Measurements from ENCODE around the gene ALAD. TPM values are rescaled to one million over a fixed set of nuclear protein-coding genes. Genes with fewer than 3 reads are reported as not detected.
A peak's percentile ranks its signal among the peaks of the same experiment; 100 is the strongest.

ALAD gene
- total and polyA plus RNA-seq, 2 of the 13 experiments (the other 11 are each of a cell fraction or from before 2014, with no cell fraction given): 21.8 to 30.1 TPM

DNA sequence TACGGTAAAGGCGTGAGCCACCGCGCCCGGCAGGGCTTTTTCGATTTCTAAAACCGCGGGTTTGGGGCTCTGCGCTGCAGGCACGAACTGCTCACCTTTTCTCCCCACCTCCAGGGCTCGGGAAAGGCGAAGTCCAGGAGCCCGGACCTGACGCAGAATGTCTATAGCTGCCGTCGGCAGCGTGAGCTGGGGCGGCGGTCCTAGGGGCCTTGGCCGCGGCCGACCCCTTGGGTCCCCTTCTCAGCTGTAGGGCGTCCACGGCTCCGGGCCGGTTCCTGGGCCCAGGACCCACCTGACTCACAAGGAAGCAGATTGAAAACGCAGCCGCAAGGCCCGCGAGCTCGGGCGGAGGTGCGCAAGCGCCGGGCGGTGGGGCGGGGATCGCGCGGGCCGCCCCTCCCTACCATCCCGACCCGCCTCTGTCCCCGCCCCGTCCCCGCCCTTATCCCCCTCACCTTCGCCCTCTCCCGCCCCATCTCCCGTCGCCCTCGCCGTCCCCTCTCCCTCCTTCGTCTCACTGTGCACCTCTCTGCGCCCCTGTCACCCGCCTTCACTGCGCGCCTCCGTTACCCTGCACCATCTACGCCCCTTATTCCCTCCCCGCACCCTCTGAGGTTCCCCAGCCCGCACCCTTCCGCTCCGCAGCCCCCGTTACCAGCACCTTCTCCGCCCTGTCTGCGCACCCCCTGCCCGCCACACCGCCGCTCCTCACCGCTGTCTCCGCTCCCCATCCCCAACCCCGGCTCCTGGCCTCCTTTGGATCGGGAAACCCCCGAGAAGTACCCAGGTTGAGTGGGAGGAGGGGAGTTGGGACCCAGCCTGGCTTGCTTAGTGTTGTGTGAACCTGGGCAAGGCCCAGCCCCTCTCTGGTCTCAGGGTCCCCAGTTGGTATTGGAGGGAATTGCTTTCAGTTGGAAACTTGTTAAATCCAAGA, 24.2 kb downstream of the ALAD start, which contains the start of gene HDHD3 (continued):
- TF ChIP-seq MED8 (CRISPR knock-in tag; IDR thresholded peaks at IDR 0.05; ENCODE audit: insufficient replicate concordance) (no peak), ZNF431 (CRISPR knock-in tag; IDR thresholded peaks at IDR 0.05; ENCODE audit: borderline replicate concordance, low read depth) (no peak), SP4 (CRISPR knock-in tag; IDR thresholded peaks at IDR 0.05) (peak; percentile 73), POLR2AphosphoS5 (IDR thresholded peaks at IDR 0.05; ENCODE audit: low read depth, low read length) (peak; percentile 91), ZNF326 (CRISPR knock-in tag; IDR thresholded peaks at IDR 0.05; ENCODE audit: borderline replicate concordance) (no peak), TAF15 (IDR thresholded peaks at IDR 0.05; ENCODE audit: low read depth, low read length, poor library complexity, severe bottlenecking) (peak; percentile 70), MTA1 (CRISPR knock-in tag; IDR thresholded peaks at IDR 0.05; ENCODE audit: borderline replicate concordance) (no peak), ZNF589 (CRISPR knock-in tag; conservative IDR thresholded peaks at IDR 0.05) (0 out of 2 replicates have a peak, but pooled peaks have one; percentile 54), ZNF317 (CRISPR knock-in tag; IDR thresholded peaks at IDR 0.05) (no peak), KDM3A (CRISPR knock-in tag; IDR thresholded peaks at IDR 0.05; ENCODE audit: low read depth) (no peak), MXI1 (IDR thresholded peaks at IDR 0.05; ENCODE audit: borderline replicate concordance, low read depth, low read length) (no peak; the same call in 2 of the 3 replicates), ZNF746 (CRISPR knock-in tag; IDR thresholded peaks at IDR 0.05) (peak; percentile 87), GATAD1 (CRISPR knock-in tag; IDR thresholded peaks at IDR 0.05) (no peak), ONECUT2 (CRISPR knock-in tag; IDR thresholded peaks at IDR 0.05) (no peak), ZNF441 (CRISPR knock-in tag; IDR thresholded peaks at IDR 0.05; ENCODE audit: borderline replicate concordance) (no peak; the same call in 1 of the 2 replicates), RFXAP (CRISPR knock-in tag; IDR thresholded peaks at IDR 0.05; ENCODE audit: borderline replicate concordance) (peak; percentile 27; the same call in 1 of the 2 replicates), ZNF652 (CRISPR knock-in tag; IDR thresholded peaks at IDR 0.05; ENCODE audit: borderline replicate concordance, low read depth) (no peak), ISL2 (CRISPR knock-in tag; IDR thresholded peaks at IDR 0.05) (peak; percentile 67; the same call in 1 of the 2 replicates), CEBPG (CRISPR knock-in tag; IDR thresholded peaks at IDR 0.05) (no peak)
- TF ChIP-seq, protein P1, sequence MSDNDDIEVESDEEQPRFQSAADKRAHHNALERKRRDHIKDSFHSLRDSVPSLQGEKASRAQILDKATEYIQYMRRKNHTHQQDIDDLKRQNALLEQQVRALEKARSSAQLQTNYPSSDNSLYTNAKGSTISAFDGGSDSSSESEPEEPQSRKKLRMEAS (IDR thresholded peaks at IDR 0.05): no peak; the same call in 1 of the 2 replicates
- TF ChIP-seq, protein P2, sequence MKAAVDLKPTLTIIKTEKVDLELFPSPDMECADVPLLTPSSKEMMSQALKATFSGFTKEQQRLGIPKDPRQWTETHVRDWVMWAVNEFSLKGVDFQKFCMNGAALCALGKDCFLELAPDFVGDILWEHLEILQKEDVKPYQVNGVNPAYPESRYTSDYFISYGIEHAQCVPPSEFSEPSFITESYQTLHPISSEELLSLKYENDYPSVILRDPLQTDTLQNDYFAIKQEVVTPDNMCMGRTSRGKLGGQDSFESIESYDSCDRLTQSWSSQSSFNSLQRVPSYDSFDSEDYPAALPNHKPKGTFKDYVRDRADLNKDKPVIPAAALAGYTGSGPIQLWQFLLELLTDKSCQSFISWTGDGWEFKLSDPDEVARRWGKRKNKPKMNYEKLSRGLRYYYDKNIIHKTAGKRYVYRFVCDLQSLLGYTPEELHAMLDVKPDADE (CRISPR knock-in tag; IDR thresholded peaks at IDR 0.05): no peak
- TF ChIP-seq, protein P3, sequence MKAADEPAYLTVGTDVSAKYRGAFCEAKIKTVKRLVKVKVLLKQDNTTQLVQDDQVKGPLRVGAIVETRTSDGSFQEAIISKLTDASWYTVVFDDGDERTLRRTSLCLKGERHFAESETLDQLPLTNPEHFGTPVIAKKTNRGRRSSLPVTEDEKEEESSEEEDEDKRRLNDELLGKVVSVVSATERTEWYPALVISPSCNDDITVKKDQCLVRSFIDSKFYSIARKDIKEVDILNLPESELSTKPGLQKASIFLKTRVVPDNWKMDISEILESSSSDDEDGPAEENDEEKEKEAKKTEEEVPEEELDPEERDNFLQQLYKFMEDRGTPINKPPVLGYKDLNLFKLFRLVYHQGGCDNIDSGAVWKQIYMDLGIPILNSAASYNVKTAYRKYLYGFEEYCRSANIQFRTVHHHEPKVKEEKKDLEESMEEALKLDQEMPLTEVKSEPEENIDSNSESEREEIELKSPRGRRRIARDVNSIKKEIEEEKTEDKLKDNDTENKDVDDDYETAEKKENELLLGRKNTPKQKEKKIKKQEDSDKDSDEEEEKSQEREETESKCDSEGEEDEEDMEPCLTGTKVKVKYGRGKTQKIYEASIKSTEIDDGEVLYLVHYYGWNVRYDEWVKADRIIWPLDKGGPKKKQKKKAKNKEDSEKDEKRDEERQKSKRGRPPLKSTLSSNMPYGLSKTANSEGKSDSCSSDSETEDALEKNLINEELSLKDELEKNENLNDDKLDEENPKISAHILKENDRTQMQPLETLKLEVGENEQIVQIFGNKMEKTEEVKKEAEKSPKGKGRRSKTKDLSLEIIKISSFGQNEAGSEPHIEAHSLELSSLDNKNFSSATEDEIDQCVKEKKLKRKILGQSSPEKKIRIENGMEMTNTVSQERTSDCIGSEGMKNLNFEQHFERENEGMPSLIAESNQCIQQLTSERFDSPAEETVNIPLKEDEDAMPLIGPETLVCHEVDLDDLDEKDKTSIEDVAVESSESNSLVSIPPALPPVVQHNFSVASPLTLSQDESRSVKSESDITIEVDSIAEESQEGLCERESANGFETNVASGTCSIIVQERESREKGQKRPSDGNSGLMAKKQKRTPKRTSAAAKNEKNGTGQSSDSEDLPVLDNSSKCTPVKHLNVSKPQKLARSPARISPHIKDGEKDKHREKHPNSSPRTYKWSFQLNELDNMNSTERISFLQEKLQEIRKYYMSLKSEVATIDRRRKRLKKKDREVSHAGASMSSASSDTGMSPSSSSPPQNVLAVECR (CRISPR knock-in tag; IDR thresholded peaks at IDR 0.05; ENCODE audit: borderline replicate concordance): peak; percentile 76

Data from HepG2 (cell line).